Gastroesophageal sphincter (tissue), 4 donors: Measurements from ENCODE around the gene SLC39A5. TPM values are rescaled to one million over a fixed set of nuclear protein-coding genes. Genes with fewer than 3 reads are reported as not detected.
"Not testable (repeated sequence)": the region's sequence is repeated elsewhere in the genome, so short reads cannot be mapped to it uniquely, and the experiment has no call there.

Experiments
- ATAC-seq: fragments of 150-250 bp; one replicate; pipeline ENCODE4 v1.9.1; 2016; ENCODE audit warnings: mild to moderate bottlenecking, moderate library complexity
- H3K27ac ChIP-seq, 4 donors: fragments of 200-600 bp; sonication (generic) in 3 of 4; 1 replicate in 3 of 4; 2 replicates in 1 of 4; pipeline ENCODE4 v1.5.1; 2016 to 2019
- H3K27me3 ChIP-seq: fragments of 200-600 bp; sonication (generic); one replicate; pipeline ENCODE4 v1.5.1; 2019
- H3K36me3 ChIP-seq, 2 donors: fragments of 200-600 bp; sonication (generic); one replicate each; pipeline ENCODE4 v1.5.1; 2019; ENCODE audit warnings: control low read depth in 1 of 2
- H3K4me1 ChIP-seq, 3 donors: fragments of 200-600 bp; sonication (generic); 1 replicate in 2 of 3; 2 replicates in 1 of 3; pipeline ENCODE4 v1.5.1; 2016 to 2019; ENCODE audit warnings: control low read depth in 2 of 3
- H3K4me3 ChIP-seq, 2 donors: fragments of 200-600 bp; sonication (generic); one replicate each; pipeline ENCODE4 v1.5.1; 2019; ENCODE audit warnings: mild to moderate bottlenecking in 1 of 2, moderate library complexity in 1 of 2
- H3K9me3 ChIP-seq, 3 donors: fragments of 200-600 bp; sonication (generic); one replicate each; pipeline ENCODE4 v1.5.1; 2017 to 2019; ENCODE audit warnings: control low read depth in 2 of 3
- EP300 ChIP-seq: sonication (generic); formaldehyde crosslinking; IDR thresholded peaks from one replicate; pipeline ENCODE4 v1.6.1; 2017; ENCODE audit warnings: antibody characterized with exemption, mild to moderate bottlenecking
- POLR2A ChIP-seq, 2 donors: fragments of 450-650 bp; IDR thresholded peaks; one replicate each; pipeline ENCODE4 v1.6.1; 2017; ENCODE audit warnings: antibody characterized with exemption in 2 of 2, mild to moderate bottlenecking in 2 of 2, moderate library complexity in 1 of 2
- POLR2AphosphoS5 ChIP-seq: sonication (generic); formaldehyde crosslinking; IDR thresholded peaks from one replicate; pipeline ENCODE4 v1.6.1; 2017; ENCODE audit warnings: antibody characterized with exemption
- WGBS, 2 donors: methylation state at CpG; one replicate each; pipeline ENCODE4 v1.1.5; 2018; ENCODE audit warnings: low coverage in 1 of 2; 5-methylcytosine and 5-hydroxymethylcytosine counted together
- total RNA-seq, 4 donors: library from RNA; depleted of rRNA; stranded (reverse); fragments of >200 nt; gene quantifications; one replicate each; pipeline ENCODE4 v1.1.0, GENCODE V29; 2016
- TF ChIP-seq, protein P1 (sequence below), 4 experiments: fragments of 200-600 bp in 2 of 4; fragments of 450-650 bp in 2 of 4; sonication (generic) in 1 of 4; IDR thresholded peaks; one replicate each; pipeline ENCODE4 v1.5.1; 2017 to 2019; ENCODE audit warnings: antibody characterized with exemption in 4 of 4, mild to moderate bottlenecking in 2 of 4, moderate library complexity in 2 of 4

The SLC39A5 gene
- total RNA-seq, 4 donors from 2014 or later, result 1.7 TPM; not detected in 3

DNA sequence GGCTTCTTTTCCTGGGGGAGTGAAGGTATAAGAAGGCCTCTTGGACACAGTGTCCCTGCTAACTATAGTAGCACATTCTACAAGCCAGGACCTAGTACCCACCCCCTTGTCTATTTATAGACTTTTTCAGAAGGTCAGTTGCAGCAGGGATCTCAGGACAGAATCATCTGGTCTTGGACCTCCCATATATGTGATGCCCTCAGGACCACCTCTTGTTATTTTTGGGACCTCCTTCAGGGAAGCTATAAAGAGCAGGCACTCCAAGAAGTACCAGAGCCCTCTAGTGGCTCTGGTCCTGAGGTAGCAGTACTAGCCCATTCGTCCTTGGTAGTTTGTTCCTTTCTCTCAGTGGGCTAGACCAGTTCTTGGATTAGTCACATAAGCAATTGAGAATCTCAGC, 41.2 kb downstream of the SLC39A5 start:
- no peak for ATAC-seq
- peak overlapping the region; percentile 15 to 72 (median 64) for H3K27ac ChIP-seq
- TF ChIP-seq POLR2A (IDR thresholded peaks at IDR 0.05), result no peak
- TF ChIP-seq, protein P1, sequence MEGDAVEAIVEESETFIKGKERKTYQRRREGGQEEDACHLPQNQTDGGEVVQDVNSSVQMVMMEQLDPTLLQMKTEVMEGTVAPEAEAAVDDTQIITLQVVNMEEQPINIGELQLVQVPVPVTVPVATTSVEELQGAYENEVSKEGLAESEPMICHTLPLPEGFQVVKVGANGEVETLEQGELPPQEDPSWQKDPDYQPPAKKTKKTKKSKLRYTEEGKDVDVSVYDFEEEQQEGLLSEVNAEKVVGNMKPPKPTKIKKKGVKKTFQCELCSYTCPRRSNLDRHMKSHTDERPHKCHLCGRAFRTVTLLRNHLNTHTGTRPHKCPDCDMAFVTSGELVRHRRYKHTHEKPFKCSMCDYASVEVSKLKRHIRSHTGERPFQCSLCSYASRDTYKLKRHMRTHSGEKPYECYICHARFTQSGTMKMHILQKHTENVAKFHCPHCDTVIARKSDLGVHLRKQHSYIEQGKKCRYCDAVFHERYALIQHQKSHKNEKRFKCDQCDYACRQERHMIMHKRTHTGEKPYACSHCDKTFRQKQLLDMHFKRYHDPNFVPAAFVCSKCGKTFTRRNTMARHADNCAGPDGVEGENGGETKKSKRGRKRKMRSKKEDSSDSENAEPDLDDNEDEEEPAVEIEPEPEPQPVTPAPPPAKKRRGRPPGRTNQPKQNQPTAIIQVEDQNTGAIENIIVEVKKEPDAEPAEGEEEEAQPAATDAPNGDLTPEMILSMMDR (IDR thresholded peaks at IDR 0.05), result peak in 3 of 4 experiments; percentile 19 to 49 (median 24)
- no peak for TF ChIP-seq EP300
- TF ChIP-seq POLR2AphosphoS5, result peak; percentile 22

DNA sequence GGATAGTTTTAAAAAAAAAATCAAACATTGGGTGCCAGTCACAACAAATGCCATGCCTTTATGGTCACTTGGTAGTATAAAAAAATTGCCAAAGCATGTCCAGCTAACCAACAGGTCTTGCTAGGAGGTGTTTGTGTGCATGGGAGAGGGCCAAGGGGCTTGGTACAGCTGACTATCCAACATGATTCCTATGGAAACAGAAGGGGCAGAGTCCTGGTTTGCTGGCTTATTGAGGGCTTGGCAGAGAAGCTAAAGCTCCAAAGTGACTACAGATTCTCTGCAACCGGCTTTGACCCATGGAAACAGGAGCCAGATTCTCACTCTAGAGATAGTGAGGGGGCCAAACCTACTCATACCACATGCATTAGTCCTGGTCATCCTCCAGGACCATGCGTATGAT, 42.6 kb downstream of the SLC39A5 start:
- peaks cover 0 to 87% of the 10 kb centered on the region in 2 donors for H3K36me3 ChIP-seq
- 92 to 100% methylated on average over 1 to 2 of the region's 2 CpGs for WGBS, 2 donors
- H3K4me3 ChIP-seq, H3K9me3 ChIP-seq, ATAC-seq, H3K27me3 ChIP-seq: not testable (repeated sequence)
- H3K4me1 ChIP-seq, result peaks cover 0 to 26% (median 3%) of the 10 kb centered on the region in 3 donors
- peak overlapping the region in 1 of 4 donors; percentile 72 for H3K27ac ChIP-seq

More for the DNA sequence above, 41.2 kb downstream of the SLC39A5 start:
- peaks cover 0 to 73% of the 10 kb centered on the region in 2 donors for H3K36me3 ChIP-seq
- 0 to 17% methylated on average over 1 of the region's 1 CpG for WGBS, 2 donors
- no peaks in the 10 kb centered on the region for H3K9me3 ChIP-seq
- H3K4me3 ChIP-seq, result no peak overlapping the region
- no peaks in the 10 kb centered on the region for H3K27me3 ChIP-seq
- H3K4me1 ChIP-seq, result peaks cover 2 to 35% (median 8%) of the 10 kb centered on the region in 3 donors

DNA sequence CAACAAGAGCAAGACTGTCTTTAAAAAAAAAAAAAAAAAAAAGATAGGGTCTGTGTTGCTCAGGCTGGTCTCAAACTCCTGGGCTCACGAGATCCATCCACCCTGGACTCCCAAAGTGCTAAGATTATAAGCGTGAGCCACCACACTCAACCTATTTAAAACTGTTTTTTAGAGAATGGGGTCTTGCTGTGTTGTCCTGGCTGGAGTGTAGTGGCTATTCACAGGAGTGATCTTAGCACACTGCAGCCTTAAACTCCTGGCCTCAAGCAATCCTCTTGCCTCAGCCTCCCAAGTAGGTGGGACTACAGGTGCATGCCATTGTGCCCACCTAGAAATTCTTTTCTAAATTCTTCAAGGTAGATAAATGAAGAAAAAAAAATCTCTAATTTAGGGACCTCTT, 44.4 kb downstream of the SLC39A5 start:
- Histone ChIP-seq H3K27me3 (no peaks in the 10 kb centered on the region), H3K36me3 (peaks cover 0 to 100% of the 10 kb centered on the region in 2 donors), H3K4me3 (no peak overlapping the region), H3K9me3 (no peaks in the 10 kb centered on the region), H3K27ac (no peak overlapping the region), H3K4me1 (peaks cover 0 to 18% (median 0%) of the 10 kb centered on the region in 3 donors)
- ATAC-seq, result no peak
- 75 to 79% methylated on average over 2 of the region's 2 CpGs for WGBS, 2 donors
- TF ChIP-seq, protein P1 (IDR thresholded peaks at IDR 0.05), result no peak
- no peak for TF ChIP-seq POLR2AphosphoS5
- no peak for TF ChIP-seq EP300
- TF ChIP-seq POLR2A (IDR thresholded peaks at IDR 0.05), result no peak

DNA sequence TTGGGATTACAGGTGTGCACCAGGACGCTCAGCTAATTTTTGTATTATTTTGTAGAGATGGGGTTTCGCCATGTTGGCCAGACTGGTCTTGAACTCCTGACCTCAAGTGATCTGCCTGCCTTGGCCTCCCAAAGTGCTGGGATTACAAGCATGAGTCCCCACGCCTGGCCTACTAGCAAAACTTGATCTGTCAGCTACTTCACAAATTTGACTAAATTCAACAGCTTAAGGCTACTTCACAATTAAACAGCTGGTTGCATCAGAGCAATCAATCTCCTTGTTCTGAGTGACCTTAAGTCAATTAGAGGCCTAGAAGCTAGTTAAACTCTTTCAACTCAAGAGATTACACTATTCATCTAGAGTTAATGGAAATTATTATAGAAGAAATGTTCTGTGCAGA, 49.1 kb downstream of the SLC39A5 start:
- no peak for ATAC-seq
- no peaks in the 10 kb centered on the region for H3K4me1 ChIP-seq
- peaks cover 0 to 100% of the 10 kb centered on the region in 2 donors for H3K36me3 ChIP-seq
- 89 to 100% methylated on average over 1 of the region's 3 CpGs for WGBS, 2 donors
- no peaks in the 10 kb centered on the region for H3K27me3 ChIP-seq
- no peak for TF ChIP-seq EP300
- TF ChIP-seq POLR2A (IDR thresholded peaks at IDR 0.05), result no peak
- TF ChIP-seq, protein P1 (IDR thresholded peaks at IDR 0.05), result no peak
- no peak for TF ChIP-seq POLR2AphosphoS5
- H3K9me3 ChIP-seq, result no peaks in the 10 kb centered on the region
- H3K4me3 ChIP-seq, result no peak overlapping the region
- no peak overlapping the region for H3K27ac ChIP-seq

DNA sequence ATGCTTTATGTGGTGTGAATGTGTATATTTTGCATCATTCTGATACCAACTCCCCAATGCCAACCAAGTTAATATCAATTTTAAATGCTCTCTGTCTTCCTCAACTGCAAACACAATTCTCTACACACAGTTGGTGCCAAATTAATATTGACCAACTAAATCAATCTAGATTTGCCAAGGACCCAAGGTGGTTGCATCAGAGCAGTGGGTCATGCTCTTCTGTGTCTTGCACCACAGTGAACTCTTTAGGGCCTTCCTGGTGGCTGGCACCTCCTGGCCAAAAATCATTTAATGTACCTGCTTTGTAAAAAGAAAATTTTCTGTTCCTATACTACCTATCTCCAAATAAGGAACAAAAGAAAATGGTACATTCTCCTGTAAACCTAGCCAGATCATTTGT, 51.0 kb downstream of the SLC39A5 start:
- H3K27me3 ChIP-seq, result no peaks in the 10 kb centered on the region
- peaks cover 0 to 100% of the 10 kb centered on the region in 2 donors for H3K36me3 ChIP-seq
- H3K27ac ChIP-seq, result no peak overlapping the region

More for the DNA sequence above, 51.0 kb downstream of the SLC39A5 start:
- Histone ChIP-seq H3K4me3 (no peak overlapping the region), H3K4me1 (peaks cover 0 to 3% (median 0%) of the 10 kb centered on the region in 3 donors), H3K9me3 (no peaks in the 10 kb centered on the region)
- ATAC-seq, result no peak
- TF ChIP-seq EP300 (no peak), POLR2A (IDR thresholded peaks at IDR 0.05) (no peak), POLR2AphosphoS5 (no peak)
- TF ChIP-seq, protein P1 (IDR thresholded peaks at IDR 0.05), result no peak
